WTC11 (cell line): Measurements from ENCODE around the gene SOX15.

Source experiments
- E2F1 ChIP-seq: sonication (generic); formaldehyde crosslinking; IDR thresholded peaks from 2 replicates; pipeline ENCODE4 v1.8.0; 2022; ENCODE audit warnings: mild to moderate bottlenecking, missing genetic modification reagents
- NFYB ChIP-seq: sonication (generic); formaldehyde crosslinking; conservative IDR thresholded peaks from 2 replicates; pipeline ENCODE4 v1.8.0; 2022; ENCODE audit warnings: low read depth, missing genetic modification reagents
- TF ChIP-seq, protein P1 (sequence below): fragments of 200-600 bp; IDR thresholded peaks from 2 replicates; pipeline ENCODE4 v1.8.0; 2022; ENCODE audit warnings: antibody characterized with exemption

DNA sequence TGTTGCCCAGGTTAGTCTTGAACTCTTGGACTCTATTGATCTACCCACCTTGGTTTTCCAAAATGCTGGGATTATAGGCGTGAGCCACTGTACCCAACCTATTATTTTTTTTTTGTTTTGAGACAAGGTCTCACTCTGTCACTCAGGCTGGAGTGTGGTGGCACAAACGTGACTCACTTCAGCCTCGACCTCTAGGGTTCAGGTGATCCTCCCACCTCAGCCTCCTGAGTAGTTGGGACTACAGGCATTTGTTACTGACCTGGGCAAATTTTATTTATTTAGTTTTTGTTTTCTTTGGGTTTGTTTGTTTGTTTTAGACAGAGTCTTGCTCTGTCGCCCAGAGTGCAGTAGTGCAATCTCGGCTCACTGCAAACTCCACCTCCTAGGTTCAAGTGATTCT lies 33.8 kb upstream of the SOX15 start:
- TF ChIP-seq NFYB, result no peak
- TF ChIP-seq, protein P1, sequence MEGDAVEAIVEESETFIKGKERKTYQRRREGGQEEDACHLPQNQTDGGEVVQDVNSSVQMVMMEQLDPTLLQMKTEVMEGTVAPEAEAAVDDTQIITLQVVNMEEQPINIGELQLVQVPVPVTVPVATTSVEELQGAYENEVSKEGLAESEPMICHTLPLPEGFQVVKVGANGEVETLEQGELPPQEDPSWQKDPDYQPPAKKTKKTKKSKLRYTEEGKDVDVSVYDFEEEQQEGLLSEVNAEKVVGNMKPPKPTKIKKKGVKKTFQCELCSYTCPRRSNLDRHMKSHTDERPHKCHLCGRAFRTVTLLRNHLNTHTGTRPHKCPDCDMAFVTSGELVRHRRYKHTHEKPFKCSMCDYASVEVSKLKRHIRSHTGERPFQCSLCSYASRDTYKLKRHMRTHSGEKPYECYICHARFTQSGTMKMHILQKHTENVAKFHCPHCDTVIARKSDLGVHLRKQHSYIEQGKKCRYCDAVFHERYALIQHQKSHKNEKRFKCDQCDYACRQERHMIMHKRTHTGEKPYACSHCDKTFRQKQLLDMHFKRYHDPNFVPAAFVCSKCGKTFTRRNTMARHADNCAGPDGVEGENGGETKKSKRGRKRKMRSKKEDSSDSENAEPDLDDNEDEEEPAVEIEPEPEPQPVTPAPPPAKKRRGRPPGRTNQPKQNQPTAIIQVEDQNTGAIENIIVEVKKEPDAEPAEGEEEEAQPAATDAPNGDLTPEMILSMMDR, result no peak
- TF ChIP-seq E2F1, result no peak
